Activated CD8-positive, alpha-beta memory T cell treated with anti-CD3 and anti-CD28 coated beads, Interleukin-2, amount 50 U/mL, for 1 hour (primary cell): ENCODE data around the gene ANAPC5.
"Not testable (repeated sequence)": the region's sequence is repeated elsewhere in the genome, so short reads cannot be mapped to it uniquely, and the experiment has no call there.

ENCODE experiments used
- DNase-seq: peaks from one replicate; pipeline ENCODE4 v3.0.0-alpha.2; 2020; ENCODE audit errors: extremely low read depth

The ANAPC5 gene

GRCh38 chr12:121287267-121287954, 64.8 kb downstream of the ANAPC5 start:
- no peak for DNase-seq

GRCh38 chr12:121285856-121286255, 66.4 kb downstream of the ANAPC5 start:
- no peak for DNase-seq

DNA sequence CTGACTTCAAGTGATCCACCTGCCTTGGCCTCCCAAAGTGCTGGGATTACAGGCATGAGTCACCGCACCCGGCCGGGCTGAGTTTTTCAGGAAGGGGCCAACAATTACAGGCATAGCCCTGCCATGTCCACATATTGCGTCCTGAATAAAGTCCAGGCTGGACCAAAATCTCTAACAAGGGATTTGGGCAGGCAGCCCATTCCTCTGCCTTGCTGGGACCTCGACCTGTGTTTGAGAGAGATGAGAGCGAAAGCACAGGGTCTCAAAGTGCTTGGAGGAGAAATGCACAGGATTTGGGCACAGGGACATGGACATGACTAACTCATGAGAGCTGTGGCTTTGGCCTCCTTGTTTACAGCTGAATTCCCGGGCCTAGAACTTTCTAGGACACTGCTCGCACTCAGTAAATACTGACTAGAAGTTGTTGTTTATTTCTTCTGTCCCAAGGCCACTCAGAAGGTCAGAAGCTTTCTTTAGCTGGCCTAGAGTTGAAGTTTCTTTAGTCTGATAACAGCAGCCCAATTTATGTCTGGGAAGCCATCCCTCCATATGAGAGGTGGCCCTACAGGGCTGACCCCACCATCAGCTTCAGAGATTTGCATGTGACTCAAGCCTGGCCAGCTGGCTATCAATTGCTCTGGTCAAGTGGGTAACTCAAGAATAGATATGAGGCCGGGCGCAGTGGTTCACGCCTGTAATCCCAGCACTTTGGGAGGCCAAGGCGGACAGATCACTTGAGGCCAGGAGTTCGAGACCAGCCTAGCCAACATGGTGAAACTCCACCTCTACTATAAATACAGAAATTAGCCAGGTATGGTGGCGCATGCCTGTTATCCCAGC, 67.4 kb downstream of the ANAPC5 start:
- DNase-seq, result no peak

GRCh38 chr12:121283841-121284240, 68.4 kb downstream of the ANAPC5 start:
- no peak for DNase-seq

- no peak for DNase-seq
Measured at GRCh38 chr12:121283388-121283787, 68.8 kb downstream of the ANAPC5 start.

GRCh38 chr12:121282910-121283309, 69.3 kb downstream of the ANAPC5 start:
- not testable (repeated sequence) for DNase-seq

DNA sequence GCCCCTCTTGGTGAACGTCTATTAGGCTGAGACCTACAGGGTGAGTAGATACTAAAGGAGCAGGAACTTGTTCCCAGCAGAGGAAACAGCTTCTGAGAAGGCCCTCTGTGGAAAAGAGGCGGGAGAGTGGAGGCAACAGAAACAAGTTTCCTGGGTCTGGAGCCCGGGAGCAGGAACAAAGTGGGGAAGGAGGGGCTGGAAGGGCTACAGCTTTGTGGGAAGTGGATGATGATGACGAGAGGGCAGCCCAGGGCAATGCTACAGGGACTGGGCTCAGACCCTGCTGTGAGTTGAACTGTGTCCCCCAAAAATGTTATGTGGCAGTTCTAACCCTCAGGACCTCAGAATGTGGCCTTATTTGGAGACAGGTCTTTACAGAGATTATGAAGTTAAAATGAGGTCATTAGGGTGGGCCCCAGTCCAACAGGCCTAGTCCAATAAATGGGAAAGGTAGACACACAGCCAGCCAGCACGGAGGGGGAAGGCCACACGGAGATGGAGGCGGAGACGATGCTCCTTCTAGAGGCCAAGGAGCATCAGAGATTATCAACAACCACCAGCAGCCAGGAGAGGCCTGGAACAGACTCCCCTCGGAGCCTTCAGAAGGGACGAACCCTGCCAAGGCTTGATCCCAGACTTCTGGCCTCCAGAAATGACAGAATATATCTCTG, 70.0 kb downstream of the ANAPC5 start:
- DNase-seq, result no peak

DNA sequence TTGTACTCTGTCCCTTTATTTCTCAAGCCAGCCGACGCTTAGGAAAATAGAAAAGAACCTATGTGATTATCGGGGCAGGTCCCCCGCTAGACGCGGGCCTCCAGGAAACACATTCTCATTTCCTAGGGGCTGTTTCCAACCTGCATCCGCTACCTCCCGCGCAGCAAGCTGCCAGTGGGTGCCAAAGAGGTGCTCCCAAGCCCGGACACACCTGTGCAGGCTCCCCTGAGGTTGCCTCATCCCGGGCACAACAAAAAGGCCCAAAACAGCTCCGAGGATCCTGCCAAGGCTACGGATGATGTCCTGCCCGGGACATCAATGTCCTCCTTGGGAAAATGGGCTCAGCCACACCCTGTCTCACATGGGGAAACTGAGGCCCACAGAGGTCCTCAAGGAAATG, 71.1 kb downstream of the ANAPC5 start:
- DNase-seq, result not testable (repeated sequence)

DNA sequence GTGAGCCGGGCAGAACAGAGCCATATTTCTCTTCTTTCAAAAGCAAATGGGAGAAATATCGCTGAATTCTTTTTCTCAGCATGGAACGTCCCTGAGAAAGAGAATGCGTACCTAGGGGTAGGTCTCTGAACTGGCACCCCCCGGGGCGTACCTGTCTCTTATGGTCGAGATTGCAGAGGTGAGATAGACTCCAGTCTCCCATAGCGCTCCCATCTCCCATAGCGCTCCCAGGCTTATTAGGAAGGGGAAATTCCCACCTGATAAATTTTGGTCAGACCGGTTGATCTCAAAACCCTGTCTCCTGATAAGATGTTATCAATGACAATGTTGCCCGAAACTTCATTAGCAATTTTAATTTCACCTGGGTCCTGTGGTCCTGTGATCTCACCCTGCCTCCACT, 71.7 kb downstream of the ANAPC5 start:
- not testable (repeated sequence) for DNase-seq

DNA sequence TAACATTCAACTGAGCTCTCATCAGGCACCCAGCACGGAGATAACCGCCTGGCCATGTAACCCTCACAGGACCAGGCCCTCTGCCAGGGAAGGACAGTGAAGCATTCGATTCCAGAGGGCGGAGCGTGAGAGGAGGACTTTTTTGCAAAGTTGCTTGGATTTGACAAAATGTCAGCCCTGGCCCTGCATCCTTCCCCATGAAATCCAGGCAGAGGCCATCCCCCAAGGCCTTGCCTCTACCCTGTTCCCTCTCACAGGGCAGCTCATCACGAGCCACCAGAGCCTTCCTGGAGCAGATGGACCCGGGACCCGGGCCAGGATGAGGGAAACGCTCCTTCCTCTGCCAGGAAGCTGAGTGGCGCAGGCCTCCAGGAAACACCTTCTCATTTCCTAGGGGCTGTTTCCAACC, 72.7 kb downstream of the ANAPC5 start:
- DNase-seq, result no peak

- no peak for DNase-seq
Measured at GRCh38 chr12:121279071-121279375, 73.2 kb downstream of the ANAPC5 start.

GRCh38 chr12:121278169-121279070, 73.8 kb downstream of the ANAPC5 start:
- DNase-seq, result no peak

- DNase-seq, result no peak
Measured at GRCh38 chr12:121277374-121277759, 74.8 kb downstream of the ANAPC5 start.

- no peak for DNase-seq
Measured at GRCh38 chr12:121274036-121274763, 78.0 kb downstream of the ANAPC5 start.

- no peak for DNase-seq
Measured at GRCh38 chr12:121273364-121273896, 78.8 kb downstream of the ANAPC5 start.

DNA sequence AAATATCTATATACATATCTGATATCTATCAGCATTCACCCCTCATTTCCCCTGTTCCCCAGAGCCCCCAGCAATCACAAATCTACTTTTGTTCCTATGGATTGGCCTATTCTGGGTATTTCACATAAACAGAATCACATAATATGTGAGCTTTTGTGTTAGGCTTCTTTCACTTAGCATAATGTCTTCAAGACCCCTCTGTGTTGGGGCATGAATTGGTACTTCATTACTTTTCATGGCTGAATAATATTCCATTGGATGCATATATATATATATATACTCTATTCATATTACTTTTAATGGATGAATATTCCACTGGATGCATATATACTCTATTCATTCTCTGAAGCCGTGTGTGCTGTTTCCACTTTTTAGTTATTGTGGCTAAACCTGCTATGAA, 84.4 kb downstream of the ANAPC5 start:
- no peak for DNase-seq

DNA sequence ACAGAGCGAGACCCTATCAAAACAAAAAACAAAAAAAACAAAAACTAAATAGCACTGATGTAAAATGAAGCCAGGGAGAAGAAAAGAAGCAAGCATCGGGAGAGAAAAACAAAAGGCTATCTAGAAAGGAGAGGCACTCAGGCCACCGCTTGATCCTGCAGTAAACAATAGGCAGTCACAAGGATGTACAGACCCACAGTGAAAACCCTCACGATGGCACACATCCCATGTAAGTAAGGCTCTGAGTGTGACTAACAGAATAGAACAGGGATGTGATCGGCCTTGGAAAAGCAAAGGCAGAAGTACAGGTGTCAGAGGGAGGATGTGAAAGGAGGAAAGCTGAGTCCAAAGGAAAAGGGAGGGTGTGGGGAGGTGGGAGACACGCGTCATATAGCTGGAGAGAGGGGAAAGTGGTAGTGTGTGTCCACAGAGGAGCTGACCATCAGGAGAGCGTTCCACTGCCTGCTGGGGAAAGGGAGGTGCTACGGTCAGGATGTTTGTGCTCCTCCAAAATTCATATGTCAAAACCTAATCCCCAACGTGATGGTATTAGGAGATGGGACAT, 87.2 kb downstream of the ANAPC5 start:
- no peak for DNase-seq

DNA sequence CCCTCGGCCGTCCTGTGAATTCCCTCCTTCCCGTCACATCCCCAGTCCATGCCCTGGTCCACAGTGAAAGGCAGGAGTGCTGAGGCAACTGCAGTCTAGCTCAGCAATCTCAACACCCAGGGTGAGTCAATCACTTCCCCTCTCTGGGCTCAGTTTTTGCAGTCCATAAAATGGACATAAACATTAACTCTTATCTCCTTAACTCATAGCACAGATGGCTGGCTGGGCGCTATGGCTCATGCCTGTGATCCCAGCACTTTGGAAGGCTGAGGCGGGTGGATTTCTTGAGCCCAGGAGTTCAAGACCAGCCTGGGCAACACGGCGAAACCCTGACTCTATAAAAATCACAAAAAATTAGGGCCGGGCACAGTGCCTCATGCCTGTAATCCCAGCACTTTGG, 88.1 kb downstream of the ANAPC5 start:
- no peak for DNase-seq

DNA sequence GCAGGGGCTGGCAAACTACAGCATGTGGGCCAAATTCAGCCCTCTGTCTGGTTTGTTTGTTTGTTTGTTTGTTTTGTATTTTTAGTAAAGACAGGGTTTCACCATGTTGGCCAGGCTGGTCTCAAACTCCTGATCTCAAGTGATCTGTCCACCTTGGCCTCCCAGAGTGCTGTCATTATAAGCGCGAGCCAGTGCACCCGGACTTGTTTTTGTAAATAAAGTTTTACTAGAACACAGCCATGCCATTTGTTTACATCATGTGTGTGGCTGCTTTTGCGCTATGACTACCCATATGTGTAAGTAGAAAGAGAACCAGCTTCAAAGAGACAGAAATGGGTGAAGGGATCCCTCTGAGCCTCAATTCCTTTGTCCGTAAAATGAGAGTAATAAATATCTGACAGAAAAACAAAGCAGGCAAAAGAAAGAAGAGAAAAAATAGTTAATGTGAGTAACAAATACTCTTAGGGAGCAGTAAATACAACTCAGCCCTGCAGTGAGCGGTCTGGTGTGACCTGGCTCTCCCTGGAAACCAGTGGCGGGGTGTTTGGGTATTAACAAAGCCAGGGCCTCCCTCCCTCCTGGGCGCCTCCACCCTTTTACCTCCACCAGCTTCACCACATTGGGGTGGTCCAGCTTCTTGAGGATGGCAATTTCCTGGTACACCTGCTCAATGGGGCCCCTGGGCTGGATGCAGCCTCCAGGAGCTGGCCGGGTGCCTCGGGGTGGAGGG, 88.8 kb downstream of the ANAPC5 start:
- no peak for DNase-seq

- DNase-seq, result no peak
Measured at GRCh38 chr12:121261398-121261797, 90.8 kb downstream of the ANAPC5 start.
